GM19324 (cell line): ENCODE results near the gene GCN1.
"Not testable (repeated sequence)": the region's sequence is repeated elsewhere in the genome, so short reads cannot be mapped to it uniquely, and the experiment has no call there.

Source experiments
- ATAC-seq: cut with Tn5 transposase; IDR thresholded peaks from one replicate; pipeline ENCODE4 v1.9.1; 2021; ENCODE audit warnings: mild to moderate bottlenecking, moderate library complexity; ENCODE audit not compliant: unreplicated experiment, low FRiP score

Gene GCN1

GRCh38 chr12:120193286-120193685, 1.2 kb downstream of the GCN1 start:
- not testable (repeated sequence) for ATAC-seq

GRCh38 chr12:120190985-120191480, 3.5 kb downstream of the GCN1 start:
- no peak for ATAC-seq

- ATAC-seq: no peak
These were observed 4.1 kb downstream of the GCN1 start for GRCh38 chr12:120190386-120190785.

- ATAC-seq: no peak
These were observed 7.9 kb downstream of the GCN1 start for GRCh38 chr12:120186654-120187053.

- no peak for ATAC-seq
These were observed 11.3 kb downstream of the GCN1 start for GRCh38 chr12:120183211-120183631.

GRCh38 chr12:120181991-120182631, 12.4 kb downstream of the GCN1 start:
- ATAC-seq: no peak

- ATAC-seq: no peak
These were observed 13.5 kb downstream of the GCN1 start for GRCh38 chr12:120180975-120181374.

GRCh38 chr12:120175537-120175936, 19.0 kb downstream of the GCN1 start:
- no peak for ATAC-seq

GRCh38 chr12:120175062-120175461, 19.5 kb downstream of the GCN1 start:
- ATAC-seq: no peak

- no peak for ATAC-seq
These were observed 22.5 kb downstream of the GCN1 start for GRCh38 chr12:120172053-120172452.

GRCh38 chr12:120170631-120171030, 23.9 kb downstream of the GCN1 start:
- ATAC-seq: no peak

GRCh38 chr12:120169946-120170345, 24.6 kb downstream of the GCN1 start:
- no peak for ATAC-seq

GRCh38 chr12:120168337-120168736, 26.2 kb downstream of the GCN1 start:
- ATAC-seq: no peak

GRCh38 chr12:120167529-120168095, 26.9 kb downstream of the GCN1 start:
- no peak for ATAC-seq

- no peak for ATAC-seq
These were observed 30.2 kb downstream of the GCN1 start for GRCh38 chr12:120164293-120164692.

- ATAC-seq: no peak
These were observed 31.8 kb downstream of the GCN1 start for GRCh38 chr12:120162763-120163162.

- no peak for ATAC-seq
These were observed 32.7 kb downstream of the GCN1 start for GRCh38 chr12:120161852-120162251.

GRCh38 chr12:120159509-120160237, 34.8 kb downstream of the GCN1 start:
- ATAC-seq: no peak

- ATAC-seq: no peak
These were observed 36.2 kb downstream of the GCN1 start for GRCh38 chr12:120158351-120158750.

- ATAC-seq: no peak
These were observed 36.8 kb downstream of the GCN1 start for GRCh38 chr12:120157678-120158077.
